NCI-H2107 (cell line): ENCODE measurements around the gene ARR3.
"Not testable (repeated sequence)": the region's sequence is repeated elsewhere in the genome, so short reads cannot be mapped to it uniquely, and the experiment has no call there.

Experiments
- DNase-seq: peaks from one replicate; lab custom pipeline; 2025; lab: John Stamatoyannopoulos, UW

The ARR3 gene

DNA sequence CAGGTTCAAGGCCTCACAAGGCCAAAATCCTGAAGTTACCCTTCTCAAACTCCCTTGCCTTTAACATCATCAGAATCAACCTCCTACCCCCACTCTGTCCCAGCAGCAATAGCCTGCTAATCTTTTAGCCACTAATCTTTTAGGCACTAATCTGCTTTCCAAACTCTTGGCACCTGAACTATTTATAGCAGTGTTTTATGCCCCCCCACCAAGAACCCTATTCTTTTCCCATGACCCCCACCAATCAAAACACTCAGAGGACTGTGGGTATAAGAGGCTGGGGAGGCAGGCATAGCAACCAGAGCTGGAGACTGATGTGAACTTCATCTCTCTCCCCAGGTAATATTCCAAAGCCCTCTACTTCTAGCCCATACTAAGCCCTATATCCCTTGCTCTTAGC, at the start of gene ARR3:
ARR3 (plus strand) TSS at position 301 of the 400 bp plus-strand sequence. CDS start 1,052 bp downstream, outside the sequence.
- DNase-seq: no peak

DNA sequence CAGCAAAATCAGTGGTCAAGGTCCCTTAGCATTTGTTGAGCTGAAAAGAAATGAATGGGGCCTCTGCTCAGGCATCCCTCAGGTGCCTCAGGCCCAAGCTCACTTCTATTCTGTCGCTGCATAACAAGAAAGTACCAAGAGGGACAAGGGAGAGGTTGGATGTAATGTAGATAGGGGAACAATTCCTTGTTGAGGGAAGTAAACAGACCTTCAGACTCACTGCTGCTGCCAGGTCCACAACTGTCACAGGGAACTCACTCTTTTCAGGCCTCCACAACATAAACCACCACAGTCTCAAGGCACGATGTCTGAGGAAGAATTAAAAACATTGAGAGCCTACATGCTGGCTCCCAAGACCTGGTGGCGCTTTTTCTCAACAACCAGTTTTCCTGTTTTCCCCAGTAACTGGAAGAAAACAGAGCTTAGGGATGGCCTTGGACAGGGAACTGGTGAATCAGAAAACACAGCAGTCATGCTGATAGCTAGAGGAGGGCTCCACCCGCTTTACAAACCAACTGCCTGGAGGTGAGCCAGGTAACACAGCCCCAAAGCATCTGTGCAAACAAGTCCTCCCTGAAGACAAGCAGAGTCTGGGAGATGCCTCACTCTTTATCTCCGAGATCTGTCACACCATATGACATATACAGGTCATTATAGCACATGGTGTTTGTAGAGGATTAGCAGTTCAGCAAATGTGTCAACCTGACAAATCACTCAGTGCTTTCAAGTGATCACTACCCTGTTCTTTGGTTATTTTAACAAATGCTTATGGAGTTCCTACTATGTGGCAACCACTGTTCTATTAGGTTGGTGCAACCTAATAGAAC, 48.0 kb upstream of the ARR3 start:
- no peak for DNase-seq

DNA sequence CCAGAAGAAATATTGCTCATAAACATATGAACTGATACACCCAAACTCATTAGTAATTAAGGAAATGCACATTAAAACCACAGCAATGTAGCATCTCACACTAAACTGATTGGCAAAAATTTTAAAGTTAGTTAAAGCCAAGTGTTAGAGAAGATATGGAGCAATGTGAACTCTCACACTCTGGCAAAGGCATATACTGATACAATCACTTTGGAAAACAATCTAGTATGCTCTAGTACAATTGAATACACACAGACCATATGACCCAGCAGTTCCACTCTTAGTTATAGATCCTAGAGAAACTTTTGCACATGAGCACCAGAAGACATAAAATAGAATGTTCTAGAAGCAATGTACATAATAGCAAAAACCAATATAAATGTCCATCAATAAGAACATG, 42.1 kb upstream of the ARR3 start:
- no peak for DNase-seq

- no peak for DNase-seq
Observed at GRCh38 chrX:70226687-70227086, 41.4 kb upstream of the ARR3 start.

- no peak for DNase-seq
Observed at GRCh38 chrX:70231666-70232065, 36.5 kb upstream of the ARR3 start.

- no peak for DNase-seq
Observed at GRCh38 chrX:70234355-70234754, 33.8 kb upstream of the ARR3 start, which contains the start of gene AWAT1. TSS of gene AWAT1 (plus strand) at chrX:70234655. CDS start at chrX:70234696, 41 bp downstream.

DNA sequence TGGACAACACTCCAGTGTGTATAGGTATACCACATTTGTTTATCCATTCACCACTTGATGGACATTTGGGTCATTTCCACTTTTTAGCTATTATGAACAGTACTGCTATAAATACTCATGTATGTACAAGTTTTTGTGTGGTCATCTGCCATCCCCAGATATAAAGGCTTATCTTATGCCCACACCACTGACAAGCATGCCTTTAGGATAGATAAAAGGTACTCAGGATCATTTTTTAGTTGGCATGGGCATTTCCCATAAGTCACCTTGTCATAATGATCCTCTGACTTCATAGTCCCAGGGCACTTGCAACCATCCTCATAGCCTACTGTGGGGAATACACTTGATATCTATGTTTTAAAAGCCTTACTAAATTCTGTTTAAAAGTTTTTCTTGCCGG, 27.4 kb upstream of the ARR3 start:
- DNase-seq: no peak

DNA sequence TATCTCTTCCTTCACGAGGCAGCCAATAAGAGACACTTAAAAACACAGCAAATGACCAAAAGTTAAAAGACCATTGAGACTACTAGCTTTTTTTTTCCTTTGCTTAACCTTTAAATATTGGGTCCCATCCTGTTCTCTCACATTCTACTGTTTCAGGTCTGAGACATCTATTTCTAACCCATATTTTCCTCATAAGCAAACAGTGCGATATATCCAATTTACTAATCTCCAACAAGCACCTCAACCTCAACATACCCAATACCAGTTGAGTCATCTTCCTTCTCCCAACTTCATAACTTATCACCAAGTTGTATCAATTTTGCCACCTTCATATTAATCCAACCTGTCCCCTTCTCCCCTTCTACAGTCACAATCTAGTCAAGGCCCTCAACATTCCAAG, 26.6 kb upstream of the ARR3 start:
- DNase-seq: no peak

GRCh38 chrX:70243601-70244000, 24.5 kb upstream of the ARR3 start:
- DNase-seq: not testable (repeated sequence)

GRCh38 chrX:70244881-70245280, 23.3 kb upstream of the ARR3 start:
- no peak for DNase-seq

- no peak for DNase-seq
Observed at GRCh38 chrX:70247252-70247651, 20.9 kb upstream of the ARR3 start.

DNA sequence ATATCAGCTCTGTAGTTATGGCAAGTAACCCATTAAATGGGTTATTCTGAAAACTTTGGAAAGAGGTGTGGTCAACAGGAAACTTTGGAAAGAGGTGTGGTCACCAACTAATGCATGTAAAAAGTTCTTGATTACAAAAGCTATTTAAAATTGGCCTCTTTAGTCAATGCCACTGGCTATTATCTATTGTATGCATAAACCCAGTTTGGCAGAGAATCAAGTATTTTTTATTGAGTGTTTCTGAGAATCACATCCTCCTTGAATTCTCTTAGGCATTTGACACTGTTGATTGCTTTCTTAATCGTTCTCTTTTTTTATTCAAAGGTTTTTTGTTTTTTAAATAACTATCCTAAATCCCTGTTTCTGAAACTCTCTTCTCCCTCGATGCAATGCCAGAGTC, 15.6 kb upstream of the ARR3 start:
- no peak for DNase-seq

- no peak for DNase-seq
Observed at GRCh38 chrX:70253377-70254062, 14.6 kb upstream of the ARR3 start.

DNA sequence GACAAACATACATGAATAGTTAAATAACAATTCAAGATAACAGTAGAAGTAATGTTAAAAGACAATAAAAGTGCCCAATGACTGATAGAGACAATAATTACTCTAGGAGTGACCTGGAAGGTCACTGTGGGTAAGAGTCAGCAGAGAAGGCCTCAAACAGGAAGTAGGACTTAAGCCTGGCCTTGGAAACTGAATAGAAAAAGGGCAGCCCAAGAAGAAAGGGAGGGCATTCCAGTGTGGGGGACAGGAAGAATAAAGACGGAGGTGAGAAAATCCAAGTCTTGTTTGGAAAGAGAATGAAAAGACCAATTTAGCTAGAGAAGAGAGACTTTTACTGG, 14.1 kb upstream of the ARR3 start:
- DNase-seq: no peak

DNA sequence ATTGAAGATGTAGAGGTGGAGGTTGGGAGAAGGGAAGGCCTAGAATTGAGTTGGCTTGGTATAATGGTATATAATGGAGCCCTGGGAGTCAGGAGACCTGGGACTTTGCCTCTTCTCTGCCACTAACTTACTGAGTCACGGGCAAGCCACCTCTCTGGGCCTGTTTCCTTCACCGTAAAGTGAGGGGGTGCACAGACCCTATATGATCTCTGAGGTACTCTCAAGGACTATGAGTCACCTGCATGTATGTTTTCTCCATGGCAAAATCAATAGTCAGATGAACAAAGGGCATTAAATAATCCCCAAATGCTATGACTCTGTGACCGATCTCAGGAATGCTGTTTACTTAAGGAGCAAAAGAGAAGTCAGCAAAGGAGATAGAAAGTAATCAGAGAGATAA, 13.2 kb upstream of the ARR3 start:
- no peak for DNase-seq

- no peak for DNase-seq
Observed at GRCh38 chrX:70255452-70255851, 12.7 kb upstream of the ARR3 start.

GRCh38 chrX:70257423-70258288, 10.5 kb upstream of the ARR3 start:
- no peak for DNase-seq

GRCh38 chrX:70260104-70260503, 8.0 kb upstream of the ARR3 start, which contains the start of gene P2RY4:
TSS of gene P2RY4 (minus strand) at chrX:70260204. CDS start at chrX:70259624, 580 bp downstream.
- no peak for DNase-seq

GRCh38 chrX:70262952-70263567, 5.1 kb upstream of the ARR3 start:
- peak; percentile 10 for DNase-seq

GRCh38 chrX:70264784-70265183, 3.4 kb upstream of the ARR3 start:
- no peak for DNase-seq

- DNase-seq: not testable (repeated sequence)
Observed at GRCh38 chrX:70274029-70274428, 5.9 kb downstream of the ARR3 start.

DNA sequence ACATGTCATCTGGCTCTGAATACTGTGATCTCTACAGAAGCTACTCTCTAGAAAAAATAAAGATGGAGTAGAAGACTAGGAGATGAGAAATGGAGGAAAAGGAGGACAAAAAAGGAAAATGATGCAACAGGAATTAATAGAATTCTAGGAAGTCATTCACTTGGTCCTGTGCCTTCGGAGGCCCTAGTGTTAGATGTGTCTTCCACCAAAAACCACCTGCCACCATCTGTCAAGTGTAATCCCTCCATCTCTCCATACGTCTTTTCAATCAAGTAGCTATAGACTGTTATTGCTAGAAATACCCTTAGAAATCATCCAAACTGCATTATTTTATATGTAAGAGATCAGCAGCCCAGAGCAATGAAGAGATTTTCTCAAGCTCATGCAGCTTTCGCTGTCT, 10.9 kb downstream of the ARR3 start:
- no peak for DNase-seq
